Measurements from ENCODE around the gene ARHGAP6. TPM values are rescaled to one million over a fixed set of nuclear protein-coding genes. Genes with fewer than 3 reads are reported as not detected.

ARHGAP6 gene
- total RNA-seq, 4 donors from 2014 or later: 2.1 to 30.5 (median 4.9) TPM

DNA sequence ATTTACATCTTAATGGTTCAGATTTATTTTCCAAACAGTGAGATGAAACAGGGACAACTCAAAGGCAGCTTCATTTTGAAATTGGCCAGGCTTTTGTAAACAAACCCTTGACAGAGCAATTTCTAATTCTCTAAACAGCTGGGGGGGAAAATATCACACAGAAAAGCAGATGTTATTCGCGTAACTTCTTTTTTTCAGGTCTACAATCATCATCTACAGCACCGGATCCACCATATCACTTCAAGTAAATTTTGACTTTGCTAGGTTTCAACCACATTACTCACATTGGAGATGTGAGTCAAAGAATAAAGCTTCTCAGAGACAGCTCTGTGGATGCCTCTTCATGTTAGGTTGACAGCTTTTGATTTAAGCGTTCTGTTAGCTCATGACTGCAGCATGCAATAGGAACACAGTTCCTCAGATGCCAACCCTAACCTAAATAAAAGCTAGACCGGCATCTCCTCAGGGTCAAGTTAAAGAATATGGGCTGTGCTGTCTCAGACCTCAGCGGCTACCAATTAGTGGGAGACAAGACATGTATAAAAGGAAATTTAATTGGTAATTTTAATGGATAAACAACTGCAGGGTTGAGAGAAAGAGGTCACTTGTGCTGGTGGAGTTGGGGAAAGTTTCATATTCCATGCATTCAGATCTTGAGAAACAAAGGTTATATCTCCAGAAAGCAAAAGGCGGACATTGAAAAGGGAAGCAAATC is 345.8 kb downstream of the ARHGAP6 start:
- Histone ChIP-seq H3K4me1 (no peaks in the 10 kb centered on the region), H3K36me3 (no peaks in the 10 kb centered on the region), H3K27me3 (no peaks in the 10 kb centered on the region), H3K4me3 (no peak overlapping the region), H3K27ac (no peak overlapping the region), H3K9me3 (no peaks in the 10 kb centered on the region)
- TF ChIP-seq, protein P1, sequence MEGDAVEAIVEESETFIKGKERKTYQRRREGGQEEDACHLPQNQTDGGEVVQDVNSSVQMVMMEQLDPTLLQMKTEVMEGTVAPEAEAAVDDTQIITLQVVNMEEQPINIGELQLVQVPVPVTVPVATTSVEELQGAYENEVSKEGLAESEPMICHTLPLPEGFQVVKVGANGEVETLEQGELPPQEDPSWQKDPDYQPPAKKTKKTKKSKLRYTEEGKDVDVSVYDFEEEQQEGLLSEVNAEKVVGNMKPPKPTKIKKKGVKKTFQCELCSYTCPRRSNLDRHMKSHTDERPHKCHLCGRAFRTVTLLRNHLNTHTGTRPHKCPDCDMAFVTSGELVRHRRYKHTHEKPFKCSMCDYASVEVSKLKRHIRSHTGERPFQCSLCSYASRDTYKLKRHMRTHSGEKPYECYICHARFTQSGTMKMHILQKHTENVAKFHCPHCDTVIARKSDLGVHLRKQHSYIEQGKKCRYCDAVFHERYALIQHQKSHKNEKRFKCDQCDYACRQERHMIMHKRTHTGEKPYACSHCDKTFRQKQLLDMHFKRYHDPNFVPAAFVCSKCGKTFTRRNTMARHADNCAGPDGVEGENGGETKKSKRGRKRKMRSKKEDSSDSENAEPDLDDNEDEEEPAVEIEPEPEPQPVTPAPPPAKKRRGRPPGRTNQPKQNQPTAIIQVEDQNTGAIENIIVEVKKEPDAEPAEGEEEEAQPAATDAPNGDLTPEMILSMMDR (IDR thresholded peaks at IDR 0.05): no peak
- no peak for TF ChIP-seq POLR2A (IDR thresholded peaks at IDR 0.05)
- no peak for DNase-seq

- H3K4me1 ChIP-seq: no peaks in the 10 kb centered on the region
- H3K36me3 ChIP-seq: no peaks in the 10 kb centered on the region
- TF ChIP-seq, protein P1 (IDR thresholded peaks at IDR 0.05): no peak
- no peak for TF ChIP-seq POLR2A (IDR thresholded peaks at IDR 0.05)
- H3K4me3 ChIP-seq: no peak overlapping the region
- no peaks in the 10 kb centered on the region for H3K9me3 ChIP-seq
- H3K27me3 ChIP-seq: no peaks in the 10 kb centered on the region
- DNase-seq: no peak
- H3K27ac ChIP-seq: no peak overlapping the region
These were observed 354.0 kb downstream of the ARHGAP6 start for GRCh38 chrX:11311706-11312105.

DNA sequence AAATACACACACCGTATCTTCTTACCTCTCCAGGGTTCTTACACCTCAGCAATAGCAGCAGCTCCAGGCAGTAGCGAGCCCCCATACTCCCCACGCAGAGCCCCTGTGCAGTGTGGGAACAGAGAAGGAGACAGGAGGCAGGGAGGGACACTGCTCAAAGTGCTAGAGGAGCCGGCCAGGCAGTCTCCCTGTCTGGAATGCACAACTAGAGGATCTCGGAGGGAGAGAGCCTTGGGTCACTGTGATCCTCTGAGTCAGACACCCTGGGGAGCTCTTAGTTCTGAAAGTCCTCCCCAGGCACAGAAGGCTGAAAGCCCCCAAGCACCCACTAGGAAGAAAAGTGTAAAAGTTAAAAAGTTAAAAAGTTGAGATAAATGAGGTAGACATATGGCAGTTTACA is 356.5 kb downstream of the ARHGAP6 start:
- Histone ChIP-seq H3K4me3 (no peak overlapping the region), H3K4me1 (no peaks in the 10 kb centered on the region), H3K9me3 (no peaks in the 10 kb centered on the region), H3K36me3 (no peaks in the 10 kb centered on the region), H3K27me3 (no peaks in the 10 kb centered on the region), H3K27ac (no peak overlapping the region)
- no peak for DNase-seq
- TF ChIP-seq, protein P1 (IDR thresholded peaks at IDR 0.05): no peak
- no peak for TF ChIP-seq POLR2A (IDR thresholded peaks at IDR 0.05)

DNA sequence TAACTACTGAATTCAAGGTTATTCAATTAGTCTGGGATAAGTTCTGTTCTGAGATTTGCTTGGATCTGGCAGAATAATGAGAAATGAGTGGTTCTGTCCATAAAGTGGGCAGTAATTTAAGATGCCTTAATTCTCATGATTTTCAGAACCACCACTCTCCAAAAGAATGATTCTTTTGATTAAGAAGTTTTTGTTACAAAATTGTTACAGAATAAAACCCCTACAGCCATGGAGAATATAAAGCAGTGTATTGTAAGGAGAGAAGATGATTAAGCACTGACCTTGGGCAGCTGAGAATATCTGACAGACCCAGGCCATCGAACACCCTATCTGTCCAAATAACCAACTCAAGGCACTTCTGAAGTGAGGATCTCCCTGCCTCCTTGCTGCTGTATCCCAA is 360.1 kb downstream of the ARHGAP6 start:
- DNase-seq: no peak
- Histone ChIP-seq H3K4me1 (no peaks in the 10 kb centered on the region), H3K9me3 (no peaks in the 10 kb centered on the region), H3K36me3 (no peaks in the 10 kb centered on the region), H3K27me3 (no peaks in the 10 kb centered on the region), H3K27ac (no peak overlapping the region), H3K4me3 (no peak overlapping the region)
- TF ChIP-seq, protein P1 (IDR thresholded peaks at IDR 0.05): no peak
- no peak for TF ChIP-seq POLR2A (IDR thresholded peaks at IDR 0.05)

- TF ChIP-seq, protein P1 (IDR thresholded peaks at IDR 0.05): no peak
- TF ChIP-seq POLR2A (IDR thresholded peaks at IDR 0.05): no peak
- no peaks in the 10 kb centered on the region for H3K27me3 ChIP-seq
- DNase-seq: no peak
- no peaks in the 10 kb centered on the region for H3K9me3 ChIP-seq
- no peaks in the 10 kb centered on the region for H3K36me3 ChIP-seq
- no peaks in the 10 kb centered on the region for H3K4me1 ChIP-seq
- H3K4me3 ChIP-seq: no peak overlapping the region
- H3K27ac ChIP-seq: no peak overlapping the region
These were observed 360.9 kb downstream of the ARHGAP6 start for GRCh38 chrX:11304829-11305228.

Data from Peyer's patch (tissue), 4 donors.